Ishikawa (cell line): Measurements from ENCODE around the gene SDHAF3.

Experiments used
- CEBPB ChIP-seq: IDR thresholded peaks from 2 replicates; pipeline ENCODE4 v1.6.1; 2012
- CREB1 ChIP-seq: IDR thresholded peaks from 2 replicates; pipeline ENCODE4 v1.6.1; 2012; ENCODE audit warnings: low read depth
- EGR1 ChIP-seq: IDR thresholded peaks from 2 replicates; pipeline ENCODE4 v1.6.1; 2012
- EP300 ChIP-seq: IDR thresholded peaks from 2 replicates; pipeline ENCODE4 v1.6.1; 2012; ENCODE audit warnings: borderline replicate concordance
- FOXM1 ChIP-seq: IDR thresholded peaks from 2 replicates; pipeline ENCODE4 v1.6.1; 2012; ENCODE audit warnings: low read depth, borderline replicate concordance
- NFIC ChIP-seq: IDR thresholded peaks from 2 replicates; pipeline ENCODE4 v1.6.1; 2012
- RAD21 ChIP-seq: IDR thresholded peaks from 2 replicates; pipeline ENCODE4 v1.6.1; 2012; ENCODE audit warnings: low read depth
- TAF1 ChIP-seq: IDR thresholded peaks from 2 replicates; pipeline ENCODE4 v1.6.1; 2012; ENCODE audit warnings: low read depth, mild to moderate bottlenecking
- TCF12 ChIP-seq: IDR thresholded peaks from 2 replicates; pipeline ENCODE4 v1.6.1; 2012; ENCODE audit warnings: low read depth
- TEAD4 ChIP-seq: IDR thresholded peaks from 2 replicates; pipeline ENCODE4 v1.6.1; 2012
- YY1 ChIP-seq: IDR thresholded peaks from 2 replicates; pipeline ENCODE4 v1.6.1; 2012; ENCODE audit warnings: low read depth
- ZBTB7A ChIP-seq: IDR thresholded peaks from 2 replicates; pipeline ENCODE4 v1.6.1; 2012; ENCODE audit warnings: low read depth
- TF ChIP-seq, protein P1 (sequence below): IDR thresholded peaks from 2 replicates; pipeline ENCODE4 v1.6.1; 2012
- TF ChIP-seq, protein P2 (sequence below): IDR thresholded peaks from 2 replicates; pipeline ENCODE4 v1.6.1; 2012; ENCODE audit warnings: low read depth, mild to moderate bottlenecking
- TF ChIP-seq, protein P3 (sequence below): IDR thresholded peaks from 2 replicates; pipeline ENCODE4 v1.6.1; 2012

The SDHAF3 gene

DNA sequence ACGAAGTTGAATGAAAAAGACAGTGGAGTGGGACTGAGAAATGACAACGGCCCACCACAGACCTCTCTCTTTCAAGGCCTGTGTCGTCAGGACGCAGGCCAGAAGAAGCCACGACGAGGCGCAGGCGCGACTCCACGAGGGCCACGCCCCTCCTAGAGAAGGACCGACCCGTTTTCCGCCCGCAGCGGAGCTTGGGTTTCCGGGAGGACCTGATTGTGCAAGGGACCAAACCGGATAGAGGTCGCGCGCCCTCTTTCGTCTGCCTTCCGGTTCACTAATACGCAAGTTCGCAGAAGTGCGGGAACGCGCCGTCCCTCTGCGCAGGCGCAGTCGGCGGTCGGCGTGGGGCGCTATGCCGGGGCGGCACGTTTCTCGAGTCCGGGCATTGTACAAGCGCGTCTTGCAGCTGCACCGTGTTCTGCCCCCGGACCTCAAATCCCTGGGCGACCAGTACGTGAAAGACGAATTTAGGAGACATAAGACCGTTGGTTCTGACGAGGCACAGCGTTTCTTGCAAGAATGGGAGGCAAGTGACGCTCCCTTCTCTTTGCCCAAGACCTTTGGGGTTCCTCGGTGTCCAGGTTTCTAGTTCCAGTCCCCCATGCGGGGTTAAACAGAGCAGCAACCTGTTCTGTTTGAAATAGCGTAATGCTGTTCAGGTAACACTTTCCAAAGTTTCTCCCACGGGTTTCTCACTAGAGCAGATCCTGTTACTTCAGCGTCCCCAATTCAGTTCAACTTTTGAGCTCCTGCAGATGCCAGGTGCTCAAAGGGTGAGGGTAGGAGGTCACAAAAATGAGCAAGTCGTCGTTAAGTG is at the start of gene SDHAF3:
TSS of gene SDHAF3 (plus strand) at position 327 of the 817 bp plus-strand sequence. CDS start at position 353, 26 bp downstream.
- TF ChIP-seq TCF12 (peak; percentile 75; the same call in 1 of the 2 replicates), TEAD4 (no peak), NFIC (no peak), FOXM1 (no peak), RAD21 (no peak), CREB1 (peak; percentile 64), CEBPB (peak; percentile 87), YY1 (peak; percentile 58; the same call in 1 of the 2 replicates), EGR1 (no peak), TAF1 (peak; percentile 86), EP300 (peak; percentile 62; the same call in 1 of the 2 replicates), ZBTB7A (no peak)
- TF ChIP-seq, protein P1, sequence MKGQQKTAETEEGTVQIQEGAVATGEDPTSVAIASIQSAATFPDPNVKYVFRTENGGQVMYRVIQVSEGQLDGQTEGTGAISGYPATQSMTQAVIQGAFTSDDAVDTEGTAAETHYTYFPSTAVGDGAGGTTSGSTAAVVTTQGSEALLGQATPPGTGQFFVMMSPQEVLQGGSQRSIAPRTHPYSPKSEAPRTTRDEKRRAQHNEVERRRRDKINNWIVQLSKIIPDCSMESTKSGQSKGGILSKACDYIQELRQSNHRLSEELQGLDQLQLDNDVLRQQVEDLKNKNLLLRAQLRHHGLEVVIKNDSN: peak; percentile 61
- TF ChIP-seq, protein P2, sequence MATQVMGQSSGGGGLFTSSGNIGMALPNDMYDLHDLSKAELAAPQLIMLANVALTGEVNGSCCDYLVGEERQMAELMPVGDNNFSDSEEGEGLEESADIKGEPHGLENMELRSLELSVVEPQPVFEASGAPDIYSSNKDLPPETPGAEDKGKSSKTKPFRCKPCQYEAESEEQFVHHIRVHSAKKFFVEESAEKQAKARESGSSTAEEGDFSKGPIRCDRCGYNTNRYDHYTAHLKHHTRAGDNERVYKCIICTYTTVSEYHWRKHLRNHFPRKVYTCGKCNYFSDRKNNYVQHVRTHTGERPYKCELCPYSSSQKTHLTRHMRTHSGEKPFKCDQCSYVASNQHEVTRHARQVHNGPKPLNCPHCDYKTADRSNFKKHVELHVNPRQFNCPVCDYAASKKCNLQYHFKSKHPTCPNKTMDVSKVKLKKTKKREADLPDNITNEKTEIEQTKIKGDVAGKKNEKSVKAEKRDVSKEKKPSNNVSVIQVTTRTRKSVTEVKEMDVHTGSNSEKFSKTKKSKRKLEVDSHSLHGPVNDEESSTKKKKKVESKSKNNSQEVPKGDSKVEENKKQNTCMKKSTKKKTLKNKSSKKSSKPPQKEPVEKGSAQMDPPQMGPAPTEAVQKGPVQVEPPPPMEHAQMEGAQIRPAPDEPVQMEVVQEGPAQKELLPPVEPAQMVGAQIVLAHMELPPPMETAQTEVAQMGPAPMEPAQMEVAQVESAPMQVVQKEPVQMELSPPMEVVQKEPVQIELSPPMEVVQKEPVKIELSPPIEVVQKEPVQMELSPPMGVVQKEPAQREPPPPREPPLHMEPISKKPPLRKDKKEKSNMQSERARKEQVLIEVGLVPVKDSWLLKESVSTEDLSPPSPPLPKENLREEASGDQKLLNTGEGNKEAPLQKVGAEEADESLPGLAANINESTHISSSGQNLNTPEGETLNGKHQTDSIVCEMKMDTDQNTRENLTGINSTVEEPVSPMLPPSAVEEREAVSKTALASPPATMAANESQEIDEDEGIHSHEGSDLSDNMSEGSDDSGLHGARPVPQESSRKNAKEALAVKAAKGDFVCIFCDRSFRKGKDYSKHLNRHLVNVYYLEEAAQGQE: no peak
- TF ChIP-seq, protein P3, sequence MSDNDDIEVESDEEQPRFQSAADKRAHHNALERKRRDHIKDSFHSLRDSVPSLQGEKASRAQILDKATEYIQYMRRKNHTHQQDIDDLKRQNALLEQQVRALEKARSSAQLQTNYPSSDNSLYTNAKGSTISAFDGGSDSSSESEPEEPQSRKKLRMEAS: peak; percentile 94

DNA sequence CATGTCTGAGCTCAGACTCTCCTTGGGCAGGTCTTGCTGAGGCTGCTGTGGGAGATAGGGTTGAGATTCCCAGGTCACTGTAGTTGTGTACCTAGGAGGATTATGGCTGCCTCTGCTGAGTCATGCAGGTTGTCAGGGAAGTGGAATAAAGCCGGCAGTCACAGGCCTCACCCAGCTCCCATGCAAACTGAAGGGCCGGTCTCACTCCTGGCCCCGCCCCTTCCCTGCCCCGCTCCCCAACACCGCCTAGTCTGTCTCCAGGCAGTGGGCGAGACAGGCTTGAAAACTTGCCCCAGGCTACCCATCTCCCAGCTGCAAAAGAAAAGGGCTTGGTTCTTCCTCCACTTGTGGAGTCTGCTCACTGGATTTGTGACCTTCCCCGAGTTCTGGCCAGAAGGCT is 41.6 kb upstream of the SDHAF3 start:
- no peak for TF ChIP-seq CEBPB
- TF ChIP-seq CREB1: no peak
- TF ChIP-seq, protein P2: no peak
- TF ChIP-seq ZBTB7A: no peak
- TF ChIP-seq TAF1: no peak
- TF ChIP-seq YY1: no peak

DNA sequence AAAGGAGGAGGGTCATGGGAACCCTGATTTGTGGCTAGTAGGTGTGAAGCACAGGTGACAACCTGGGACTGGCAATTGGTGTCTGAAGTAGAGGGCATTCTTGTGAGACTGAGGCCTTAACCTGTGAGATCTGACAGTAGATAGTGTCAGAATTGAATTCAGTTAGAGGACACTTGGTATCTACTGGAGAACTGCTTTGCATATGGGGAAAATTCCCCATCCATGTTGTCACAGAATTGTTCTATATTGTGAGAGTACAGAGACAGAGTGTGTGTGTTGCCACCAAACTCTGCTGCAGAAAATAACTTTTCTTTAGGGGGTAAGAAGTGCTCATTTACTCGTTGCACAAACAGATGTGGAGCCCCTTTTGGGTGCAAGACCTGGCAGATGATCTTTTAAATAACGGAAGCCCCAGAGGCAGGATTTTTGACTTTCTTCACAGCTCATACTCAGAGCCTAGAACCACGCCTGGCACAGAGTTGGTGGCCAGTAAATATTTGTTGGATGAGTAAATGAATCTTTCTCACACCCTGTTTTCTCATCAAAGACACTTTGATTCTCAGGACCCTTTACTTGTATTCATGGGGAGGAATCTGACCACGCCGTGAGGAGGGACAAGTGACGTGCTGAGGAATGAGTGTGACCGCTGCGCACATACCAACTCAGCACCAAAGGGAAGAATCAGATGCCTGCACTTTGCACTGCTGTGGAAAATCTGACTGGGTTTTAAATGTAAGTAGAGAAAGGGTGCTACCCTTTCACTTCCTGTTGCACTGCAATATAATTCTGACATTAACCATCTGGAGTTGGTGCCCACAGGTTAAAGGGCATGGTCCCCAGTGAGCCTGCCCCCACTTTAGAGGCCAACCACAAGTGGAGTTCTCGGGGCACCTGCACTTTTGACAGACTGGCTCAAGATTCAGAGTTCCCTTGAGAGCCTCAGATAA is 39.2 kb upstream of the SDHAF3 start:
- TF ChIP-seq TAF1 (no peak), CEBPB (no peak), TCF12 (no peak), EGR1 (no peak)
- TF ChIP-seq, protein P3: no peak
- TF ChIP-seq, protein P1: no peak

DNA sequence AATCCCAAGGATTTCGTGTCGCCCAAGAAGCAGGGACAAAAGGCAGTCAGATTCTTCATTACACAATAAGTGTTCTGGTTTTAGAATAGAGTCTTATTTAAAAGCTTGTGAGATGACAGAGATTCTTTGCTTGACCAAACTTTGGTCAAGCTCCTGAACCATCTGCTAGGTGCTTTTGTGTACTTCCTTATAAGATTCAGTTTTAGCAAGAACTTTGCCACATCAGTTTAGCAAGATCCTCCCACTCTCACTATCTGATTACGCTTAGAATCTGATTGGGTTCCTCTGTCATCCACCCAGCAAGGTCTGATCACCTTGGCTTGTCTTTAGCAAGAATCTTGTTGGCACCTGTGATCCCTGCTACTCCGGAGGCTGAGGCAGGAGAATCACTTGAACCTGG is 38.2 kb upstream of the SDHAF3 start:
- TF ChIP-seq TCF12: no peak

DNA sequence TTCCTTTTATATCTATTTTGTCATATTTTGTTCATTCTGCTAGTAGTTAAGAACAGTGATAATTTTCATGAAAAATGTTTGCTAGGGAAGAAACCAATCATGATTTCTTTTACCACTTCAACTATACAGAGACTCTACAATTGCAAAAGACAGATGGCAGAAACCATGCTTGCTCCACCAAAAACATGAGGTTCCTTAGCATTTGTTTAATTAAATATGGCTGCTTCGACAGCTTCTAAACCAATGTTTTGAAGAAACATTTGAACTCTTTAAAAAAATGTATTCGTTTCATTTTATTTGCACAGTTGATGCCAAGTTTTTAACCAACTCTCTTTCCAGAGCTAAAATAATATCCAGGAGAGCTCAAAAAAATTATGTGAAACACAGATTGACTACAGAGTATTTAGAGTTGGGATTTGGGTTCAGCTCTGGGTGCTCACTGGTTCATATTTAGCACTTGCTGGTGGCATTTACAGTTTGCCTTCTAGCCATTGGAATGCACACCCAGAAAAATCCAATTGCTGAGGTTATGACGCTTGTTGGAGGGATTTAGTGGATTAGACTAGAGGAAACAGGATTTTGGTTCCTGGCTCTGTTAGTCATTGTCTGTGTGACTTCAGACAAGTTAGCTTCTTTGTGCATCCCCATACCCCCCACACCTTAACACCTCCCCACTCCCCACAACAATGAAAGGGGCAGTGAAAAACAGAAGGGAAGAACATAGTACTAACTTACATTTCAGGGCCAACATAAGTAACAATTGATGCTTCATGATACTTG is 35.8 kb upstream of the SDHAF3 start:
- TF ChIP-seq, protein P3: no peak
- TF ChIP-seq, protein P1: no peak
- TF ChIP-seq EP300: no peak
- TF ChIP-seq CEBPB: no peak
- TF ChIP-seq NFIC: no peak
- no peak for TF ChIP-seq ZBTB7A
- TF ChIP-seq RAD21: no peak
- no peak for TF ChIP-seq CREB1
- TF ChIP-seq TEAD4: no peak
- TF ChIP-seq, protein P2: no peak
